Measurements from ENCODE around the gene EIF4B.

- no peak for TF ChIP-seq CREB5 (CRISPR knock-in tag; IDR thresholded peaks at IDR 0.05; ENCODE audit: low read depth)
- TF ChIP-seq PATZ1 (CRISPR knock-in tag; IDR thresholded peaks at IDR 0.05; ENCODE audit: borderline replicate concordance) = no peak
These were observed 604 bp downstream of the EIF4B start for GRCh38 chr12:53006810-53007309.

Measured in SK-N-SH treated with all-trans-retinoic acid at 6 μM for 48 hours (cell line).